AG04450 (cell line): ENCODE data around the gene SMAD9. TPM values are rescaled to one million over a fixed set of nuclear protein-coding genes. Genes with fewer than 3 reads are reported as not detected.

Experiments used
- CTCF ChIA-PET: fragments of 300-600, 350-600 bp; formaldehyde crosslinking; extraction: SDS; loops from one replicate; lab custom pipeline; 2022; ENCODE audit warnings: antibody characterized with exemption, inconsistent platforms; lab: Charles Lee
- POLR2A ChIA-PET: fragments of 350-600 bp; formaldehyde crosslinking; extraction: SDS; loops from one replicate; lab custom pipeline; 2021; ENCODE audit warnings: antibody characterized with exemption, inconsistent platforms; lab: Yijun Ruan, JAX
- DNase-seq: peaks from one replicate; pipeline ENCODE4 v3.0.0-alpha.2; 2011; ENCODE audit warnings: low read depth, low spot score
- H3K27ac ChIP-seq: one replicate; pipeline ENCODE4 v1.5.1; 2012; ENCODE audit warnings: low read depth, low read length, control low read depth
- H3K27me3 ChIP-seq: one replicate; pipeline ENCODE4 v1.6.0; 2012; ENCODE audit warnings: low read length; ENCODE audit not compliant: control insufficient read depth, insufficient read depth
- H3K4me3 ChIP-seq: 2 replicates; pipeline ENCODE4 v1.5.1; 2011; ENCODE audit warnings: mild to moderate bottlenecking, low read depth, low read length, control low read depth
- H3K9me3 ChIP-seq: 2 replicates; pipeline ENCODE4 v1.5.1; 2012; ENCODE audit warnings: low read length; ENCODE audit not compliant: control insufficient read depth, insufficient read depth
- polyA plus RNA-seq: library from polyadenylated mRNA; depleted of rRNA; stranded (reverse); fragments of >200 nt; gene quantifications from 2 replicates; pipeline ENCODE4 v1.2.3, GENCODE V29; 2011
- TF ChIP-seq, protein P1 (sequence below): IDR thresholded peaks from 2 replicates; pipeline ENCODE4 v1.5.1; 2011; ENCODE audit warnings: low read depth, low read length, control low read depth, inconsistent platforms

SMAD9 gene
- polyA plus RNA-seq, 1 experiment: 5.3 TPM

DNA sequence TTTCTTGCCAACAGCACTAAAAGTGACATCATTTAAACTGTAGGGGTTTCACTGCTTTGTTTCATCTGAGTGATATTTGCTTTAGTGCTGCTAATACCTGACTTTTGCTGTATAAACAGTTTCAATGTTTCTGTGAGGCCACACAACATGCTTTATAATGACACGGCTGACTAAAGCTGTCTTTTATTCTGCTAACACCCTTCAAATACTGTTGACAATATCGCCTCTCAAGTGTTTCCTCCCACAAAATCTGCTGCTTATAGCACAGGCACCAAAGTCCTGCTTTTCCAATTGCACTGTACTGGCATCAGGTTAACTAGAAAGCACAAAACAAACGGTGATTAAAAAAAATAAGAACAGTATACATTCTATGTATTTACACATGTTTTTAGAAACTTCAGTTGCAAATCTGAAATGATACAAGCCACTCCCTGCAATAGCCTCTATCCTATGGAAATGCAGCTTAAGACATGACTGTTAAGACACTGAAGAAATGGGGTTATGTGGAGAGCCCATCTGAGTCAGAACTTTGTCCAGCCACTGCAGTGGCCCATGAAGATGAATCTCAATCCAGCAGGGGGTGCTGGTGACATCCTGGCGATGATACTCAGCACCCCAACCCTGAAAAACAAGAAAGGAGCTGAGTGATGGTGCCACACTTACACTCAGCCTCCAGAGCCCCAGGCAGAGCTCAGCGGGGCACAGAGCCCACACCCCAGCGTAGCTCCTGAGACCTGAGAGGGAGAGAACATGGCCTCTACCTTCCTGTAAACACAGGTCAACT, 71.6 kb downstream of the SMAD9 start:
- no peaks in the 10 kb centered on the region for H3K27me3 ChIP-seq
- H3K27ac ChIP-seq: no peak overlapping the region
- POLR2A ChIA-PET: no interaction called here
- TF ChIP-seq, protein P1, sequence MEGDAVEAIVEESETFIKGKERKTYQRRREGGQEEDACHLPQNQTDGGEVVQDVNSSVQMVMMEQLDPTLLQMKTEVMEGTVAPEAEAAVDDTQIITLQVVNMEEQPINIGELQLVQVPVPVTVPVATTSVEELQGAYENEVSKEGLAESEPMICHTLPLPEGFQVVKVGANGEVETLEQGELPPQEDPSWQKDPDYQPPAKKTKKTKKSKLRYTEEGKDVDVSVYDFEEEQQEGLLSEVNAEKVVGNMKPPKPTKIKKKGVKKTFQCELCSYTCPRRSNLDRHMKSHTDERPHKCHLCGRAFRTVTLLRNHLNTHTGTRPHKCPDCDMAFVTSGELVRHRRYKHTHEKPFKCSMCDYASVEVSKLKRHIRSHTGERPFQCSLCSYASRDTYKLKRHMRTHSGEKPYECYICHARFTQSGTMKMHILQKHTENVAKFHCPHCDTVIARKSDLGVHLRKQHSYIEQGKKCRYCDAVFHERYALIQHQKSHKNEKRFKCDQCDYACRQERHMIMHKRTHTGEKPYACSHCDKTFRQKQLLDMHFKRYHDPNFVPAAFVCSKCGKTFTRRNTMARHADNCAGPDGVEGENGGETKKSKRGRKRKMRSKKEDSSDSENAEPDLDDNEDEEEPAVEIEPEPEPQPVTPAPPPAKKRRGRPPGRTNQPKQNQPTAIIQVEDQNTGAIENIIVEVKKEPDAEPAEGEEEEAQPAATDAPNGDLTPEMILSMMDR: 0 out of 2 replicates have a peak, but pooled peaks have one; percentile 20
- H3K9me3 ChIP-seq: no peaks in the 10 kb centered on the region
- H3K4me3 ChIP-seq: no peak overlapping the region
- CTCF ChIA-PET: interaction anchor here (0.5 to 17.8 kb wide), 16 partner anchors 9 to 503 kb away, joined by 3 to 432 read pairs (median 4); no protein-coding TSS in a partner anchor
- DNase-seq: no peak

DNA sequence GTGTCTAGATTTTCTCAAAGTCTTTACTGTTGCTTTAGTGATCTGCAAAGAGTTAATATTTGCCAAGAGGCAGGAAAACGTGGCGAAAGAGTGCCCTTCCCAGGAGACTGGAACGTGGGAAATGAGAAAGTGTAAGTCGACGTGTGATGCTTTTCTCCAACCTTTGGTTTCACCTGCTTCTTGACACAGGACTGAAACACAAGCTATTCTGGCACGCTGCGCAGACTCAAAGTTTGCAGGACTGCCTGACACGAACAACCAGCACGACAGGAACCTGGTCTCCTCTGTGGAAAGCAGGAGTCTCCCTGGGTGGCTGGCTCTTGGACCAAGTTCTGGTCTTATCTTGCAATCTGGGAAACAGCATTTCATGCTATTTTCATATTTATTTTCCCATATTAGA, 72.4 kb downstream of the SMAD9 start:
- Histone ChIP-seq H3K4me3 (no peak overlapping the region), H3K27ac (no peak overlapping the region), H3K27me3 (no peaks in the 10 kb centered on the region), H3K9me3 (no peaks in the 10 kb centered on the region)
- TF ChIP-seq, protein P1: no peak
- CTCF ChIA-PET: interaction anchor here (2.4 to 17.8 kb wide), 2 partner anchors 10 to 134 kb away, joined by 20 to 432 read pairs; no protein-coding TSS in a partner anchor
- POLR2A ChIA-PET: no interaction called here
- no peak for DNase-seq

DNA sequence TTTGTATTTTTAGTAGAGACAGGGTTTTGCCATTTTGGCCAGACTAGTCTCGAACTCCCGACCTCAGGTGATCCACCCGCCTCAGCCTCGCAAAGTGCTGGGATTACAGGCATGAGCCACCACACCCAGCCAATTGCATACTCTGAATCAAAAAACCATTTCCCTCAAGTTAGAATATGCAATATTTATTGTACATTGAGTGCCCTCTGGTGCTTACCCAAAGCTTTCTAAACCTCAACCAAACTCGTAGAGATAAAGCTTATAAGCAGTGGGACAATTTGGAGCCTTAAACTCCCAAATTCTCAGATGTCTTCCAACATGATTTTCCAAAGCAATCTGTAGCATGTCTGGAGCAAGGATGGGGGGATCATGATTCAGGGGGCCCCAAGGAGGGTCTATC, 78.6 kb downstream of the SMAD9 start:
- DNase-seq: no peak
- ChIA-PET POLR2A (no interaction called here), CTCF (interaction anchor here (0.9 to 4.4 kb wide), 8 partner anchors 11 to 559 kb away, joined by 3 to 18 read pairs (median 6); no protein-coding TSS in a partner anchor)
- no peak overlapping the region for H3K4me3 ChIP-seq
- H3K9me3 ChIP-seq: no peaks in the 10 kb centered on the region
- TF ChIP-seq, protein P1: no peak; the same call in 1 of the 2 replicates
- H3K27me3 ChIP-seq: no peaks in the 10 kb centered on the region
- no peak overlapping the region for H3K27ac ChIP-seq

DNA sequence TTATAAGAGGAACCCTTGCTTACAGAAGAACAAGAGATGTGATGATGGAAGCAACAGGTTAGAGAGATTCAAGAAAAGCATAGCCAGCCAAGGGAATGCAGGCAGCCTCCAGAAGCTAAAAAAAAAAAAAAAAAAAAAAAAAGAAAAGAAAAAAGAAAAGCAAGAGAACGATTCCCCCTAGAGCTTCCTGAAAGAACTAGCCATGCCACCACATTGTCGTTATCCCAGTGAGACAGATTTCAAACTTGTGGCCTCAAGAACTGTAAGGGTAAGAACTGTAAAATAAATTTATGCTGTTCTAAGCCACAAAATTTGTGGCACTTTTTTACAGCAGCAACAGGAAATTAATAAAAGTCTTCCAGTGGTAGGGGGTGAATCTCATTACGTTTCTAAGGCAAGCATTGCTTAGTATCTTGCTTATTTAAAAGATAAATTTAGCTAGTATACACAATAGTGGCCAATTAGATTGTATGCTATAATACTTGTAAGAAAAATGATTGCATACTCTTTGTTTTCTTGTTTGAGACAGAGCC, 79.3 kb downstream of the SMAD9 start:
- H3K27ac ChIP-seq: no peak overlapping the region
- H3K9me3 ChIP-seq: no peaks in the 10 kb centered on the region
- TF ChIP-seq, protein P1: no peak
- ChIA-PET CTCF (interaction anchor here (0.6 to 4.4 kb wide), 8 partner anchors 10 to 558 kb away, joined by 3 to 18 read pairs (median 6); no protein-coding TSS in a partner anchor), POLR2A (interaction anchor here (0.6 kb wide), 1 partner anchor 208 kb away, joined by 3 read pairs; no protein-coding TSS in a partner anchor)
- H3K4me3 ChIP-seq: no peak overlapping the region
- no peaks in the 10 kb centered on the region for H3K27me3 ChIP-seq
- DNase-seq: no peak
